Suprapubic skin (tissue), 4 donors: ENCODE results near the gene XAF1. TPM values are rescaled to one million over a fixed set of nuclear protein-coding genes. Genes with fewer than 3 reads are reported as not detected.

ENCODE experiments used
- DNase-seq, 2 donors: peaks; one replicate each; pipeline ENCODE4 v3.0.0-alpha.2; 2019; ENCODE audit warnings: low spot score in 2 of 2
- H3K27ac ChIP-seq: fragments of 200-600 bp; sonication (generic); one replicate; pipeline ENCODE4 v1.5.1; 2019
- H3K27me3 ChIP-seq: fragments of 200-600 bp; sonication (generic); one replicate; pipeline ENCODE4 v1.5.1; 2019
- H3K36me3 ChIP-seq: fragments of 200-600 bp; sonication (generic); one replicate; pipeline ENCODE4 v1.5.1; 2019
- H3K4me1 ChIP-seq: fragments of 200-600 bp; sonication (generic); one replicate; pipeline ENCODE4 v1.5.1; 2019
- H3K4me3 ChIP-seq: fragments of 200-600 bp; sonication (generic); one replicate; pipeline ENCODE4 v1.5.1; 2019; ENCODE audit warnings: mild to moderate bottlenecking
- H3K9me3 ChIP-seq: fragments of 200-600 bp; sonication (generic); one replicate; pipeline ENCODE4 v1.5.1; 2019
- CTCF ChIP-seq, 2 donors: fragments of 200-600 bp in 1 of 2; fragments of 450-650 bp in 1 of 2; sonication (generic) in 1 of 2; IDR thresholded peaks; one replicate each; pipeline ENCODE4 v1.5.1; 2016 to 2019; ENCODE audit warnings: antibody characterized with exemption in 2 of 2, mild to moderate bottlenecking in 1 of 2, moderate library complexity in 1 of 2
- EP300 ChIP-seq: sonication (generic); formaldehyde crosslinking; IDR thresholded peaks from one replicate; pipeline ENCODE4 v1.6.1; 2017; ENCODE audit warnings: antibody characterized with exemption
- POLR2A ChIP-seq, 2 donors: fragments of 450-650 bp; IDR thresholded peaks; one replicate each; pipeline ENCODE4 v1.6.1; 2017; ENCODE audit warnings: antibody characterized with exemption in 2 of 2, mild to moderate bottlenecking in 2 of 2, moderate library complexity in 2 of 2
- POLR2AphosphoS5 ChIP-seq, 3 donors: sonication (generic); formaldehyde crosslinking; IDR thresholded peaks; one replicate each; pipeline ENCODE4 v1.6.1; 2017; ENCODE audit warnings: antibody characterized with exemption in 3 of 3
- WGBS: methylation state at CpG from one replicate; pipeline ENCODE4 v1.1.5; 2018; 5-methylcytosine and 5-hydroxymethylcytosine counted together
- total RNA-seq, 4 donors: library from RNA; depleted of rRNA; stranded (reverse); fragments of >200 nt; gene quantifications; one replicate each; pipeline ENCODE4 v1.1.0, GENCODE V29; 2016

XAF1 gene
- total RNA-seq, 4 donors from 2014 or later = 4.3 to 21.1 (median 10.9) TPM

- H3K9me3 ChIP-seq = no peaks in the 10 kb centered on the region
- no peak for TF ChIP-seq EP300
- TF ChIP-seq POLR2AphosphoS5 (IDR thresholded peaks at IDR 0.05) = no peak
- no peak for TF ChIP-seq POLR2A (IDR thresholded peaks at IDR 0.05)
- no peak for TF ChIP-seq CTCF (IDR thresholded peaks at IDR 0.05)
- H3K27ac ChIP-seq = no peak overlapping the region
- no peak for DNase-seq
- H3K36me3 ChIP-seq = no peaks in the 10 kb centered on the region
- no peak overlapping the region for H3K4me3 ChIP-seq
- peaks cover 28% of the 10 kb centered on the region for H3K4me1 ChIP-seq
- peaks cover 61% of the 10 kb centered on the region for H3K27me3 ChIP-seq
- 50% methylated on average over 7 of the region's 7 CpGs for WGBS
Measured at GRCh38 chr17:6711081-6711674, 44.7 kb upstream of the XAF1 start.

GRCh38 chr17:6711681-6712057, 44.2 kb upstream of the XAF1 start:
- no peaks in the 10 kb centered on the region for H3K9me3 ChIP-seq
- H3K4me1 ChIP-seq = peaks cover 28% of the 10 kb centered on the region
- H3K4me3 ChIP-seq = no peak overlapping the region
- H3K27me3 ChIP-seq = peaks cover 57% of the 10 kb centered on the region
- DNase-seq = no peak
- H3K36me3 ChIP-seq = no peaks in the 10 kb centered on the region
- H3K27ac ChIP-seq = no peak overlapping the region
- TF ChIP-seq POLR2A (IDR thresholded peaks at IDR 0.05) (no peak), CTCF (IDR thresholded peaks at IDR 0.05) (no peak), EP300 (no peak), POLR2AphosphoS5 (IDR thresholded peaks at IDR 0.05) (no peak)
- 53% methylated on average over 2 of the region's 2 CpGs for WGBS

- Histone ChIP-seq H3K4me1 (peaks cover 28% of the 10 kb centered on the region), H3K27me3 (peaks cover 51% of the 10 kb centered on the region), H3K9me3 (no peaks in the 10 kb centered on the region), H3K36me3 (no peaks in the 10 kb centered on the region), H3K4me3 (peak overlapping the region; percentile 34), H3K27ac (no peak overlapping the region)
- no peak for DNase-seq
- no peak for TF ChIP-seq POLR2A (IDR thresholded peaks at IDR 0.05)
- TF ChIP-seq POLR2AphosphoS5 (IDR thresholded peaks at IDR 0.05) = no peak
- TF ChIP-seq CTCF (IDR thresholded peaks at IDR 0.05) = no peak
- no peak for TF ChIP-seq EP300
- WGBS = 41% methylated on average over 8 of the region's 11 CpGs
Measured at GRCh38 chr17:6712058-6712853, 43.6 kb upstream of the XAF1 start.

GRCh38 chr17:6712854-6713129, 43.1 kb upstream of the XAF1 start:
- DNase-seq = no peak
- 18% methylated on average over 6 of the region's 14 CpGs for WGBS
- peaks cover 48% of the 10 kb centered on the region for H3K27me3 ChIP-seq
- H3K4me1 ChIP-seq = peaks cover 28% of the 10 kb centered on the region
- no peak for TF ChIP-seq POLR2A (IDR thresholded peaks at IDR 0.05)
- TF ChIP-seq EP300 = no peak
- TF ChIP-seq CTCF (IDR thresholded peaks at IDR 0.05) = no peak
- no peak for TF ChIP-seq POLR2AphosphoS5 (IDR thresholded peaks at IDR 0.05)
- H3K27ac ChIP-seq = no peak overlapping the region
- no peaks in the 10 kb centered on the region for H3K36me3 ChIP-seq
- H3K4me3 ChIP-seq = peak overlapping the region; percentile 34
- H3K9me3 ChIP-seq = no peaks in the 10 kb centered on the region

GRCh38 chr17:6713130-6713917, 42.5 kb upstream of the XAF1 start, which contains the start of gene SLC13A5:
TSS of gene SLC13A5 (minus strand) at chr17:6713369. CDS start at chr17:6713333, 36 bp downstream.
- Histone ChIP-seq H3K4me3 (peak within 1 kb of the TSS; percentile 34), H3K9me3 (no peaks in the 10 kb centered on the region), H3K27ac (no peak within 1 kb of the TSS), H3K4me1 (peaks cover 28% of the 10 kb centered on the region), H3K27me3 (peaks cover 51% of the 10 kb centered on the region), H3K36me3 (no peaks in the 10 kb centered on the region)
- no peak for DNase-seq
- no peak for TF ChIP-seq CTCF (IDR thresholded peaks at IDR 0.05)
- TF ChIP-seq EP300 = no peak
- TF ChIP-seq POLR2AphosphoS5 (IDR thresholded peaks at IDR 0.05) = no peak
- TF ChIP-seq POLR2A (IDR thresholded peaks at IDR 0.05) = no peak
- 7% methylated on average over 37 of the region's 71 CpGs for WGBS
